Uterus (tissue), 4 donors: ENCODE measurements around the gene PDLIM7. TPM values are rescaled to one million over a fixed set of nuclear protein-coding genes. Genes with fewer than 3 reads are reported as not detected.
A peak's percentile ranks its signal among the peaks of the same experiment; 100 is the strongest.

Experiments
- DNase-seq, 2 donors: peaks; one replicate each; pipeline ENCODE4 v3.0.0-alpha.2; 2019 to 2020
- H3K27ac ChIP-seq, 2 donors: fragments of 200-600 bp; sonication (generic); 1 replicate in 1 of 2; 2 replicates in 1 of 2; pipeline ENCODE4 v1.5.1; 2016 to 2018
- H3K27me3 ChIP-seq, 2 donors: fragments of 200-600 bp; sonication (generic); one replicate each; pipeline ENCODE4 v1.5.1; 2018 to 2019; ENCODE audit warnings: control low read depth in 1 of 2
- H3K36me3 ChIP-seq, 2 donors: fragments of 200-600 bp; sonication (generic); one replicate each; pipeline ENCODE4 v1.5.1; 2019; ENCODE audit warnings: control low read depth in 1 of 2
- H3K4me1 ChIP-seq, 2 donors: fragments of 200-600 bp; sonication (generic); one replicate each; pipeline ENCODE4 v1.5.1; 2018 to 2019; ENCODE audit warnings: control low read depth in 1 of 2
- H3K4me3 ChIP-seq, 2 donors: fragments of 200-600 bp; sonication (generic); 1 replicate in 1 of 2; 2 replicates in 1 of 2; pipeline ENCODE4 v1.5.1; 2018 to 2019; ENCODE audit warnings: mild to moderate bottlenecking in 1 of 2
- H3K9me3 ChIP-seq, 2 donors: fragments of 200-600 bp; sonication (generic); one replicate each; pipeline ENCODE4 v1.5.1; 2019; ENCODE audit warnings: control low read depth in 1 of 2
- CTCF ChIP-seq, 4 experiments: fragments of 200-600 bp in 2 of 4; fragments of 450-650 bp in 2 of 4; sonication (generic) in 2 of 4; IDR thresholded peaks; one replicate each; pipeline ENCODE4 v1.5.1; 2016 to 2019; ENCODE audit warnings: antibody characterized with exemption in 4 of 4, mild to moderate bottlenecking in 2 of 4, moderate library complexity in 1 of 4
- POLR2A ChIP-seq, 2 donors: fragments of 450-650 bp; IDR thresholded peaks; one replicate each; pipeline ENCODE4 v1.6.1; 2016; ENCODE audit warnings: antibody characterized with exemption in 2 of 2, mild to moderate bottlenecking in 1 of 2, moderate library complexity in 1 of 2
- intact Hi-C: fragments of 100-400 bp; cut with DNase I; formaldehyde crosslinking; loops from one replicate; pipeline ENCODE4 v1.15.1; 2023; ENCODE audit warnings: low total_unique reads
- total RNA-seq, 4 donors: library from RNA; depleted of rRNA in 3 of 4; stranded (reverse); fragments of >200 nt in 3 of 4; gene quantifications; one replicate each; pipeline versions ENCODE4 v1.1.0 to v1.2.4, GENCODE V29; 2014 to 2023
- donor health status: DM: yes; HTN: yes; CAD: no.

PDLIM7 gene
- total RNA-seq, 4 donors from 2014 or later, result 102 to 543 (median 193) TPM

- H3K4me1 ChIP-seq, result peaks cover 0 to 14% of the 10 kb centered on the region in 2 donors
- H3K9me3 ChIP-seq, result no peaks in the 10 kb centered on the region
- DNase-seq, result no peak
- TF ChIP-seq CTCF (IDR thresholded peaks at IDR 0.05) (no peak), POLR2A (IDR thresholded peaks at IDR 0.05) (no peak)
- H3K36me3 ChIP-seq, result no peaks in the 10 kb centered on the region
- H3K27ac ChIP-seq, result no peak overlapping the region
- H3K4me3 ChIP-seq, result no peak overlapping the region
- intact Hi-C loops, result no loop called here
- H3K27me3 ChIP-seq, result no peaks in the 10 kb centered on the region
These were observed 37.4 kb downstream of the PDLIM7 start for GRCh38 chr5:177459819-177460628.

GRCh38 chr5:177459357-177459756 is 38.0 kb downstream of the PDLIM7 start:
- Histone ChIP-seq H3K4me3 (no peak overlapping the region), H3K27me3 (no peaks in the 10 kb centered on the region), H3K4me1 (peaks cover 0 to 17% of the 10 kb centered on the region in 2 donors), H3K9me3 (no peaks in the 10 kb centered on the region), H3K27ac (no peak overlapping the region), H3K36me3 (no peaks in the 10 kb centered on the region)
- intact Hi-C loops, result no loop called here
- TF ChIP-seq CTCF (IDR thresholded peaks at IDR 0.05) (no peak), POLR2A (IDR thresholded peaks at IDR 0.05) (no peak)
- DNase-seq, result no peak

- intact Hi-C loops, result no loop called here
- Histone ChIP-seq H3K27me3 (no peaks in the 10 kb centered on the region), H3K36me3 (no peaks in the 10 kb centered on the region), H3K4me3 (no peak overlapping the region), H3K27ac (no peak overlapping the region), H3K4me1 (peaks cover 0 to 21% of the 10 kb centered on the region in 2 donors), H3K9me3 (no peaks in the 10 kb centered on the region)
- no peak for TF ChIP-seq CTCF (IDR thresholded peaks at IDR 0.05)
- no peak for TF ChIP-seq POLR2A (IDR thresholded peaks at IDR 0.05)
- DNase-seq, result no peak
These were observed 38.5 kb downstream of the PDLIM7 start for GRCh38 chr5:177458912-177459350.

- Histone ChIP-seq H3K4me3 (no peak overlapping the region), H3K4me1 (peaks cover 0 to 23% of the 10 kb centered on the region in 2 donors), H3K9me3 (no peaks in the 10 kb centered on the region), H3K36me3 (no peaks in the 10 kb centered on the region), H3K27me3 (no peaks in the 10 kb centered on the region), H3K27ac (peak overlapping the region; percentile 48 to 63)
- no peak for TF ChIP-seq CTCF (IDR thresholded peaks at IDR 0.05)
- TF ChIP-seq POLR2A (IDR thresholded peaks at IDR 0.05), result no peak
- intact Hi-C loops, result no loop called here
- DNase-seq, result no peak
These were observed 39.3 kb downstream of the PDLIM7 start for GRCh38 chr5:177457852-177458681.
